Colonic mucosa (tissue), 4 donors: ENCODE results near the gene PDE4A. TPM values are rescaled to one million over a fixed set of nuclear protein-coding genes. Genes with fewer than 3 reads are reported as not detected.

Source experiments
- DNase-seq: peaks from one replicate; pipeline ENCODE4 v3.0.0-alpha.2; 2020
- H3K27ac ChIP-seq: fragments of 200-600 bp; one replicate; pipeline ENCODE4 v1.8.0; 2021
- H3K27me3 ChIP-seq: fragments of 200-600 bp; one replicate; pipeline ENCODE4 v1.8.0; 2021
- H3K36me3 ChIP-seq: fragments of 200-600 bp; one replicate; pipeline ENCODE4 v1.8.0; 2021
- H3K4me1 ChIP-seq: fragments of 200-600 bp; one replicate; pipeline ENCODE4 v1.8.0; 2021; ENCODE audit warnings: mild to moderate bottlenecking
- H3K4me3 ChIP-seq: fragments of 200-600 bp; one replicate; pipeline ENCODE4 v1.8.0; 2021
- H3K9ac ChIP-seq, 2 donors: one replicate each; pipeline ENCODE4 v1.7.0; 2013; ENCODE audit warnings: control low read depth in 2 of 2, low read depth in 2 of 2, low read length in 2 of 2
- H3K9me3 ChIP-seq: fragments of 200-600 bp; one replicate; pipeline ENCODE4 v1.8.0; 2021
- CTCF ChIP-seq: fragments of 200-600 bp; IDR thresholded peaks from one replicate; pipeline ENCODE4 v1.8.0; 2022; ENCODE audit warnings: antibody characterized with exemption, mild to moderate bottlenecking
- intact Hi-C: fragments of 100-400 bp; cut with DNase I; formaldehyde crosslinking; loops from one replicate; pipeline ENCODE4 v1.14.1; 2022
- total RNA-seq, 2 donors: library from RNA; stranded (reverse); fragmentation: NEBNext Ultra II Directional in 1 of 2; extraction: Animal tissue kit (Norgen Biotek cat#: 25700) in 1 of 2; gene quantifications; one replicate each; pipeline ENCODE4 v1.2.1, GENCODE V29; 2021
- donor health status: healthy.
- donor health status: DM: no; HTN: no; CAD: no.
- donor health status: DM: no; HTN: no; CAD: no.

The PDE4A gene
- total RNA-seq, 2 donors from 2014 or later, result 8.6 to 13.8 TPM

- intact Hi-C loops, result no loop called here
- no peak overlapping the region for H3K9ac ChIP-seq
- H3K9me3 ChIP-seq, result no peaks in the 10 kb centered on the region
- no peak for DNase-seq
- H3K4me3 ChIP-seq, result no peak overlapping the region
- H3K27ac ChIP-seq, result no peak overlapping the region
- no peaks in the 10 kb centered on the region for H3K27me3 ChIP-seq
- no peaks in the 10 kb centered on the region for H3K4me1 ChIP-seq
- H3K36me3 ChIP-seq, result no peaks in the 10 kb centered on the region
- TF ChIP-seq CTCF, result no peak
These were observed 47.8 kb downstream of the PDE4A start for GRCh38 chr19:10468133-10468532.

GRCh38 chr19:10471909-10472308 is 51.6 kb downstream of the PDE4A start:
- intact Hi-C loops, result no loop called here
- no peak overlapping the region for H3K27ac ChIP-seq
- no peaks in the 10 kb centered on the region for H3K36me3 ChIP-seq
- no peaks in the 10 kb centered on the region for H3K27me3 ChIP-seq
- H3K9ac ChIP-seq, result no peak overlapping the region
- no peak overlapping the region for H3K4me3 ChIP-seq
- no peaks in the 10 kb centered on the region for H3K9me3 ChIP-seq
- TF ChIP-seq CTCF, result peak; percentile 33
- no peaks in the 10 kb centered on the region for H3K4me1 ChIP-seq
- no peak for DNase-seq

- intact Hi-C loops, result no loop called here
- no peak overlapping the region for H3K4me3 ChIP-seq
- no peak overlapping the region for H3K9ac ChIP-seq
- no peak for DNase-seq
- TF ChIP-seq CTCF, result no peak
- H3K36me3 ChIP-seq, result no peaks in the 10 kb centered on the region
- H3K27me3 ChIP-seq, result no peaks in the 10 kb centered on the region
- H3K9me3 ChIP-seq, result no peaks in the 10 kb centered on the region
- no peaks in the 10 kb centered on the region for H3K4me1 ChIP-seq
- no peak overlapping the region for H3K27ac ChIP-seq
These were observed 52.9 kb downstream of the PDE4A start for GRCh38 chr19:10473192-10473591.

- TF ChIP-seq CTCF, result no peak
- no peak for DNase-seq
- no peaks in the 10 kb centered on the region for H3K4me1 ChIP-seq
- no peaks in the 10 kb centered on the region for H3K27me3 ChIP-seq
- no peak overlapping the region for H3K4me3 ChIP-seq
- H3K9ac ChIP-seq, result no peak overlapping the region
- H3K36me3 ChIP-seq, result no peaks in the 10 kb centered on the region
- H3K27ac ChIP-seq, result no peak overlapping the region
- H3K9me3 ChIP-seq, result no peaks in the 10 kb centered on the region
- intact Hi-C loops, result no loop called here
These were observed 54.7 kb downstream of the PDE4A start for GRCh38 chr19:10474962-10475451.

- Histone ChIP-seq H3K4me3 (peak overlapping the region; percentile 26), H3K36me3 (no peaks in the 10 kb centered on the region), H3K27me3 (no peaks in the 10 kb centered on the region), H3K27ac (no peak overlapping the region), H3K9ac (no peak overlapping the region), H3K4me1 (no peaks in the 10 kb centered on the region), H3K9me3 (no peaks in the 10 kb centered on the region)
- no peak for TF ChIP-seq CTCF
- intact Hi-C loops, result no loop called here
- no peak for DNase-seq
These were observed 58.1 kb downstream of the PDE4A start for GRCh38 chr19:10478476-10478875.
